ENCODE results near the gene SELENOT.
"Not testable (repeated sequence)": the region's sequence is repeated elsewhere in the genome, so short reads cannot be mapped to it uniquely, and the experiment has no call there.

DNA sequence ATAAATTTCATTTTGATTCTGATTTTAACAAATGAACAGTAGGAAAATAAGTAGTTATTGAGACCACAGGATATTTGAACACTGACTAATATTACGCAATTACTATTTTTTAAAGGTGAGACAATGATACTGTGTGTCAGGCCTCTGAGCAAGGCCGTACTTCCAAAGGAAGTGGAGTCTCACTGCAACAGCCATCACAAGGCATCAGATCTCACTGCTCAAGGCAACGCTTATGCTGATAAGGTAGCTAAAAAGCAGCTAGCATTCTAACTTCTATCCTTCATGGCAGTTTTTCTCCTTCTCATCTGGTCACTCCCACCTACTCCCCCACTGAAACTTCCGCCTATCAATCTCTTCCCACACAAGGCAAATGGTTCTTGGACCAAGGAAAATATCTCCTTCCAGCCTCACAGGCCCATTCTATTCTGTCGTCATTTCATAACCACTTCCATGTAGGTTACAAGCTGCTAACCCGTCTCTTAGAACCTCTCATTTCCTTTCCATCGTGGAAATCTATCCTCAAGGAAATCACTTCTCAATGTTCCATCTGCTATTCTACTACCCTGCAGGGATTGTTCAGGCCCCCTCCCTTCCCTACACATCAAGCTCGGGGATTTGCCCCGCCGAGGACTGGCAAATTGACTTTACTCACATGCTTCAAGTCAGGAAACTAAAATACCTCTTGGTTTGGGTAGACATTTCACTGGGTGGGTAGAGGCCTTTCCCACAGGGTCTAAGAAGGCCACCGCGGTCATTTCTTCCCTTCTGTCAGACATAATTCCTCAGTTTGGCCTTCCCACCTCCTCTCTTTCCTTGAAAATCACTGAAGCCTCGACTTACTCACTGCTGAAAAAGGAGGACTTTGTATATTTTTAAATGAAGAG is 2.2 kb upstream of the SELENOT start:
- TF ChIP-seq, protein P1, sequence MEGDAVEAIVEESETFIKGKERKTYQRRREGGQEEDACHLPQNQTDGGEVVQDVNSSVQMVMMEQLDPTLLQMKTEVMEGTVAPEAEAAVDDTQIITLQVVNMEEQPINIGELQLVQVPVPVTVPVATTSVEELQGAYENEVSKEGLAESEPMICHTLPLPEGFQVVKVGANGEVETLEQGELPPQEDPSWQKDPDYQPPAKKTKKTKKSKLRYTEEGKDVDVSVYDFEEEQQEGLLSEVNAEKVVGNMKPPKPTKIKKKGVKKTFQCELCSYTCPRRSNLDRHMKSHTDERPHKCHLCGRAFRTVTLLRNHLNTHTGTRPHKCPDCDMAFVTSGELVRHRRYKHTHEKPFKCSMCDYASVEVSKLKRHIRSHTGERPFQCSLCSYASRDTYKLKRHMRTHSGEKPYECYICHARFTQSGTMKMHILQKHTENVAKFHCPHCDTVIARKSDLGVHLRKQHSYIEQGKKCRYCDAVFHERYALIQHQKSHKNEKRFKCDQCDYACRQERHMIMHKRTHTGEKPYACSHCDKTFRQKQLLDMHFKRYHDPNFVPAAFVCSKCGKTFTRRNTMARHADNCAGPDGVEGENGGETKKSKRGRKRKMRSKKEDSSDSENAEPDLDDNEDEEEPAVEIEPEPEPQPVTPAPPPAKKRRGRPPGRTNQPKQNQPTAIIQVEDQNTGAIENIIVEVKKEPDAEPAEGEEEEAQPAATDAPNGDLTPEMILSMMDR (conservative IDR thresholded peaks at IDR 0.05): not testable (repeated sequence)
- TF ChIP-seq ZFX (IDR thresholded peaks at IDR 0.05): not testable (repeated sequence)

Measured in C4-2B (cell line).